HepG2 (cell line): Measurements from ENCODE around the gene ATP2B2. TPM values are rescaled to one million over a fixed set of nuclear protein-coding genes. Genes with fewer than 3 reads are reported as not detected.

Source experiments
- ATAC-seq: fragments of 200-7000 bp; cut with Tn5 transposase; 3 replicates; pipeline ENCODE4 v1.9.1; 2020; ENCODE audit warnings: mild to moderate bottlenecking, moderate library complexity
- BruUV-seq: library from RNA; stranded (reverse); fragments of 400-500 nt; replicated peaks from 2 replicates; lab custom pipeline; 2021; lab: Mats Ljungman, UMichigan
- CTCF ChIA-PET: fragments of 300-600 bp; formaldehyde crosslinking; extraction: SDS; loops from one replicate; lab custom pipeline; 2021; ENCODE audit warnings: low total read pairs, inconsistent platforms, low intra/inter-chr PET ratio; lab: Yijun Ruan, JAX
- POLR2A ChIA-PET: fragments of 350-600 bp; sonication (Branson Sonifier 250); formaldehyde crosslinking; loops from one replicate; lab custom pipeline; 2020; ENCODE audit warnings: antibody characterized with exemption, inconsistent platforms; lab: Yijun Ruan, JAX
- DNase-seq: peaks from one replicate; pipeline ENCODE4 v3.0.0-alpha.2; 2015; ENCODE audit warnings: low spot score
- FAIRE-seq: peaks from 3 replicates; lab custom pipeline; 2011; peaks lifted over from hg19 to GRCh38; lab: Jason Lieb, UNC
- H2AFZ ChIP-seq: one replicate; pipeline ENCODE4 v1.6.1; 2011; ENCODE audit warnings: low read length, inconsistent platforms
- H3K27ac ChIP-seq: fragments of 300-600 bp; 3 replicates; pipeline ENCODE4 v1.8.0; 2011; ENCODE audit warnings: mixed run types, mild to moderate bottlenecking, mixed read lengths, low read length, inconsistent platforms; ENCODE audit not compliant: insufficient read depth; ENCODE audit errors: extremely low read length
- H3K27me3 ChIP-seq, 2 experiments: fragments of 200-600 bp in 1 of 2; 2 replicates in 1 of 2; 3 replicates in 1 of 2; pipeline versions ENCODE4 v1.6.0 to v1.8.0; 2011; ENCODE audit warnings: low read length in 2 of 2, mild to moderate bottlenecking in 2 of 2, moderate library complexity in 2 of 2, inconsistent platforms in 1 of 2; ENCODE audit not compliant: insufficient read depth in 2 of 2, control insufficient read depth in 1 of 2
- H3K36me3 ChIP-seq, 2 experiments: fragments of 200-600 bp in 1 of 2; replicated peaks in 1 of 2; 2 replicates in 1 of 2; 3 replicates in 1 of 2; pipeline versions ENCODE4 v1.5.1 to v1.8.0; 2011; ENCODE audit warnings: low read length in 2 of 2, inconsistent platforms in 1 of 2; ENCODE audit not compliant: insufficient read depth in 2 of 2, control insufficient read depth in 1 of 2
- H3K4me1 ChIP-seq: 2 replicates; pipeline ENCODE4 v1.5.1; 2012; ENCODE audit warnings: low read length, inconsistent platforms; ENCODE audit not compliant: insufficient read depth
- H3K4me2 ChIP-seq: 2 replicates; pipeline ENCODE4 v1.6.0; 2011; ENCODE audit warnings: low read depth, low read length, inconsistent platforms
- H3K4me3 ChIP-seq, 3 experiments: fragments of 200-600 bp in 1 of 3; sonication (generic), shearing (Covaris generic) in 1 of 3; replicated peaks in 1 of 3; 2 replicates each; pipeline ENCODE4 v1.5.1; 2011 to 2016; ENCODE audit warnings: low read length in 3 of 3, inconsistent platforms in 2 of 3, low read depth in 2 of 3, mild to moderate bottlenecking in 2 of 3, control low read depth in 1 of 3, mixed read lengths in 1 of 3; ENCODE audit not compliant: insufficient read depth in 1 of 3
- H3K79me2 ChIP-seq: one replicate; pipeline ENCODE4 v1.6.1; 2011; ENCODE audit warnings: low read length, inconsistent platforms; ENCODE audit not compliant: insufficient read depth
- H3K9ac ChIP-seq: 2 replicates; pipeline ENCODE4 v1.6.0; 2011; ENCODE audit warnings: mild to moderate bottlenecking, low read depth, low read length, inconsistent platforms; ENCODE audit not compliant: insufficient read depth
- H3K9me3 ChIP-seq: 2 replicates; pipeline ENCODE4 v1.5.1; 2012; ENCODE audit warnings: mild to moderate bottlenecking, low read length
- H4K20me1 ChIP-seq: 2 replicates; pipeline ENCODE4 v1.6.0; 2011; ENCODE audit warnings: inconsistent platforms, mild to moderate bottlenecking, low read length, moderate library complexity; ENCODE audit not compliant: insufficient read depth
- EP300 ChIP-seq, 3 experiments: sonication (generic) in 1 of 3; formaldehyde crosslinking in 1 of 3; IDR thresholded peaks; 2 replicates each; pipeline versions ENCODE4 v1.5.1 to v1.6.1; 2011 to 2020; ENCODE audit warnings: low read depth in 2 of 3, low read length in 2 of 3, borderline replicate concordance in 1 of 3, improper control_type of control experiment in 1 of 3, mild to moderate bottlenecking in 1 of 3, missing genetic modification reagents in 1 of 3, moderate library complexity in 1 of 3
- FLYWCH1 ChIP-seq: sonication (generic); formaldehyde crosslinking; IDR thresholded peaks from 2 replicates; pipeline ENCODE4 v1.8.1; 2023; ENCODE audit warnings: mild to moderate bottlenecking, missing genetic modification reagents
- POGZ ChIP-seq: sonication (generic); formaldehyde crosslinking; IDR thresholded peaks from 2 replicates; pipeline ENCODE4 v1.4.0; 2020; ENCODE audit warnings: mild to moderate bottlenecking, missing genetic modification reagents
- RBM22 ChIP-seq: fragments of 200-400 bp; formaldehyde crosslinking; optimal IDR thresholded peaks from 2 replicates; pipeline ENCODE3; 2017; ENCODE audit warnings: mild to moderate bottlenecking, low read length, moderate library complexity
- RCOR2 ChIP-seq: IDR thresholded peaks from 2 replicates; pipeline ENCODE4 v1.6.1; 2016; ENCODE audit warnings: missing biosample characterization, missing genetic modification reagents
- RELA ChIP-seq: sonication (generic); formaldehyde crosslinking; IDR thresholded peaks from 2 replicates; pipeline ENCODE4 v1.4.0; 2020; ENCODE audit warnings: missing genetic modification reagents
- ZNF235 ChIP-seq: sonication (generic); formaldehyde crosslinking; IDR thresholded peaks from 2 replicates; pipeline ENCODE4 v1.8.1; 2023; ENCODE audit warnings: mild to moderate bottlenecking, missing genetic modification reagents, borderline replicate concordance
- WGBS: methylation state at CpG from one replicate; pipeline ENCODE4 v1.1.6; 2017; ENCODE audit warnings: low lambda C conversion rate; 5-methylcytosine and 5-hydroxymethylcytosine counted together
- in situ Hi-C: cut with HindIII; loops from 2 replicates; pipeline ENCODE4 v1.10.0; 2017; ENCODE audit warnings: low pct_unique_long_range_greater_than_20kb; ENCODE audit not compliant: extremely low pct_ligation_motif_present
- intact Hi-C: fragments of 100-400 bp; cut with micrococcal nuclease; formaldehyde crosslinking; loops from one replicate; pipeline ENCODE4 v1.10.0; 2022; ENCODE audit not compliant: unreplicated experiment
- polyA plus RNA-seq, 8 experiments: library from polyadenylated mRNA; depleted of rRNA in 3 of 8; stranded (reverse) in 7 of 8; unstranded in 1 of 8; fragments of >200 nt; fragmentation: Illumina TruSeq in 4 of 8; extraction: Trizol in 4 of 8; gene quantifications; 2 replicates each; pipeline versions ENCODE4 v1.2.1 to v1.2.3, GENCODE V29; 2011 to 2016; ENCODE audit warnings: low read depth in 4 of 8, missing spikeins in 1 of 8, mixed read lengths in 1 of 8; ENCODE audit not compliant: insufficient read depth in 1 of 8
- total RNA-seq, 5 experiments: library from RNA; depleted of rRNA; stranded (reverse); fragments of >200 nt; fragmentation: Illumina TruSeq; extraction: Trizol; gene quantifications; 2 replicates each; pipeline ENCODE4 v1.2.3, GENCODE V29; 2016; ENCODE audit warnings: low read depth in 1 of 5

The ATP2B2 gene
- total and polyA plus RNA-seq, 2 of the 13 experiments (the other 11 are each of a cell fraction or from before 2014, with no cell fraction given), result 1.5 to 2.3 TPM

DNA sequence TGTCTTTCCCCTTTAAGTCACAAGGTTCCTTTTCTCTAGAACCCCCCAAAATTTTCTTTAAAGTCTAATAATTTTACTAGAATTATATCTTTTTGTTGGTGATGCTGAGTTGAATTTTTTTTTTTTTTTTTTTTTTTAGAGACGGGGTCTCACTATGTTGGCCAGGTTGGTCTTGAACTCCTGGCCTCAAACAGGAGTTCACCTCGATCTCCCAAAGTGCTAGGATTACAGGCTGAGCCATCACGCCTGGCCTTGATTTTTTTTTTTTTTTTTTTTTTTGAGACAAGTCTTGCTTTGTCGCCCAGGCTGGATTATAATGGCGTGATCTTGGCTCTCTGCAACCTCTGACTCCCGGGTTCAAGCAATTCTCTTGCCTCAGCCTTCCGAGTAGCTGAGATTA, 196.7 kb downstream of the ATP2B2 start:
- no peak overlapping the region for H3K9ac ChIP-seq
- H3K4me2 ChIP-seq, result no peak overlapping the region
- no peak overlapping the region for H3K4me3 ChIP-seq
- no peaks in the 10 kb centered on the region for H3K27me3 ChIP-seq
- no peak for DNase-seq
- intact Hi-C loops (no loop called here), in situ Hi-C loops (no loop called here)
- peaks cover 44 to 94% of the 10 kb centered on the region in 2 experiments for H3K36me3 ChIP-seq
- no peak for ATAC-seq
- H3K27ac ChIP-seq, result no peak overlapping the region
- no peaks in the 10 kb centered on the region for H3K9me3 ChIP-seq
- 96% methylated on average over 7 of the region's 7 CpGs for WGBS
- no peak overlapping the region for H2AFZ ChIP-seq
- ChIA-PET CTCF (no interaction called here), POLR2A (no interaction called here)
- BruUV-seq, result no TSS peak
- no peaks in the 10 kb centered on the region for H3K79me2 ChIP-seq
- FAIRE-seq, result no peak
- H4K20me1 ChIP-seq, result peaks cover 8% of the 10 kb centered on the region
- peaks cover 13% of the 10 kb centered on the region; the same call in 1 of the 2 replicates for H3K4me1 ChIP-seq
- TF ChIP-seq EP300 (IDR thresholded peaks at IDR 0.05; ENCODE audit: low read depth in 2 of 2, low read length in 2 of 2) (no peak), EP300 (CRISPR knock-in tag; IDR thresholded peaks at IDR 0.05; ENCODE audit: borderline replicate concordance) (no peak), RCOR2 (CRISPR knock-in tag) (no peak), FLYWCH1 (no peak), ZNF235 (no peak), RELA (no peak)
- TF ChIP-seq, all 625 proteins: peak for 0

DNA sequence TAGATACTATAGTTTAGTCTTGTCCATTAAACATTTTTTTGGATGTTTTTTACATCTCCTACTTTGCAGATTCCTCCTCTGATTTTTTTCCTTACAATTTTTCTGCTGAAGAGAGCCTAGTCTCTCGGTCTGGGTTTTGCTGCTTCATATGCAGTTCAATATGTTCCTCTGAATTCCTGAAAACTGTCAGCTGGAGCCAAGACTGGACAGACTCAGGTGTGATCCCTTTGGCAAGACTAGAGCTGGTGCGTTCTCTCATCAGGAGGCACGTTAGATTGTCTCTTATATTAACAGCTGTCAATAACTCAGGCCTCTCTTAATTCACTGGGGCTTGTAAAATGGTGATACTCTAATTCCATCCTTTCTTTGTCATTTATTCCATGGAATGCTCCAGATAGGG, 199.2 kb downstream of the ATP2B2 start:
- Histone ChIP-seq H4K20me1 (peaks cover 2% of the 10 kb centered on the region), H3K9ac (no peak overlapping the region), H3K4me2 (no peak overlapping the region), H3K27ac (no peak overlapping the region), H3K4me3 (no peak overlapping the region), H3K4me1 (no peaks in the 10 kb centered on the region), H3K79me2 (no peaks in the 10 kb centered on the region), H3K36me3 (peaks cover 48 to 92% of the 10 kb centered on the region in 2 experiments), H3K9me3 (no peaks in the 10 kb centered on the region), H2AFZ (no peak overlapping the region), H3K27me3 (no peaks in the 10 kb centered on the region)
- intact Hi-C loops, result no loop called here
- TF ChIP-seq RBM22 (peak; percentile 59), POGZ (CRISPR knock-in tag) (no peak)
- ATAC-seq, result no peak
- CTCF ChIA-PET, result no interaction called here
- DNase-seq, result no peak
- POLR2A ChIA-PET, result interaction anchor here (1.1 kb wide), 1 partner anchor 11 kb away, joined by 5 read pairs; no protein-coding TSS in a partner anchor
- in situ Hi-C loops, result no loop called here
- WGBS, result 99% methylated on average over 3 of the region's 3 CpGs
- BruUV-seq, result no TSS peak
- no peak for FAIRE-seq
